OCI-LY1 (cell line): ENCODE measurements around the gene ZNF836.

Experiments used
- H2AFZ ChIP-seq: fragments of 200-600 bp; sonication (generic), shearing (Covaris generic); 2 replicates; pipeline ENCODE4 v1.6.0; 2014; ENCODE audit warnings: antibody characterized with exemption, mild to moderate bottlenecking, low read length
- H3F3A ChIP-seq: fragments of 200-600 bp; sonication (generic), shearing (Covaris generic); 2 replicates; pipeline ENCODE4 v1.6.0; 2014; ENCODE audit warnings: mild to moderate bottlenecking, antibody characterized with exemption, low read length, moderate library complexity; ENCODE audit not compliant: insufficient read depth
- H3K27ac ChIP-seq: fragments of 200-600 bp; sonication (generic); 2 replicates; pipeline ENCODE4 v1.5.1; 2014; ENCODE audit warnings: low read length, mixed run types, mild to moderate bottlenecking, low read depth; ENCODE audit not compliant: poor library complexity, severe bottlenecking
- H3K27me3 ChIP-seq: fragments of 200-600 bp; sonication (generic); 2 replicates; pipeline ENCODE4 v1.6.0; 2014; ENCODE audit warnings: antibody characterized with exemption, mild to moderate bottlenecking, low read length, moderate library complexity; ENCODE audit not compliant: insufficient read depth
- H3K36me3 ChIP-seq: fragments of 200-600 bp; sonication (generic); 2 replicates; pipeline ENCODE4 v1.6.1; 2014; ENCODE audit warnings: mild to moderate bottlenecking, antibody characterized with exemption, low read length, moderate library complexity, mixed read lengths; ENCODE audit not compliant: insufficient read depth
- H3K4me1 ChIP-seq: fragments of 200-600 bp; sonication (generic); 2 replicates; pipeline ENCODE4 v1.5.1; 2014; ENCODE audit warnings: mild to moderate bottlenecking, low read length, moderate library complexity; ENCODE audit not compliant: insufficient read depth, severe bottlenecking
- H3K4me2 ChIP-seq: fragments of 200-600 bp; sonication (generic), shearing (Covaris generic); 2 replicates; pipeline ENCODE4 v1.6.1; 2014; ENCODE audit warnings: low read length
- H3K4me3 ChIP-seq: fragments of 200-600 bp; sonication (generic); 2 replicates; pipeline ENCODE4 v1.5.1; 2014; ENCODE audit warnings: low read length, low read depth, mild to moderate bottlenecking, mixed read lengths; ENCODE audit not compliant: poor library complexity, severe bottlenecking
- H3K79me2 ChIP-seq: fragments of 200-600 bp; shearing (Covaris generic); 2 replicates; pipeline ENCODE4 v1.6.1; 2016; ENCODE audit warnings: mixed run types, low read length, mixed read lengths; ENCODE audit not compliant: insufficient read depth
- H3K9ac ChIP-seq: fragments of 200-600 bp; sonication (generic), shearing (Covaris generic); 2 replicates; pipeline ENCODE4 v1.6.1; 2014; ENCODE audit warnings: mild to moderate bottlenecking, low read length, mixed read lengths
- H3K9me2 ChIP-seq: fragments of 200-600 bp; sonication (generic), shearing (Covaris generic); 2 replicates; pipeline ENCODE4 v1.6.1; 2014; ENCODE audit warnings: low read depth, mild to moderate bottlenecking, low read length, mixed read lengths
- H3K9me3 ChIP-seq: fragments of 200-600 bp; shearing (Covaris generic); 2 replicates; pipeline ENCODE4 v1.6.1; 2014; ENCODE audit warnings: low read length, mixed read lengths
- H4K20me1 ChIP-seq: fragments of 200-600 bp; sonication (generic), shearing (Covaris generic); 2 replicates; pipeline ENCODE4 v1.6.0; 2016; ENCODE audit warnings: mild to moderate bottlenecking, low read length; ENCODE audit not compliant: insufficient read depth
- EZH2 ChIP-seq: fragments of 200-600 bp; sonication (generic), shearing (Covaris generic); IDR thresholded peaks from 2 replicates; pipeline ENCODE4 v1.8.0; 2017; ENCODE audit warnings: borderline replicate concordance, mixed run types, mild to moderate bottlenecking, antibody characterized with exemption, low read length, moderate library complexity, mixed read lengths
- TF ChIP-seq, protein P1 (sequence below): fragments of 200-600 bp; sonication (generic), shearing (Covaris generic); IDR thresholded peaks from 2 replicates; pipeline ENCODE4 v1.5.1; 2017; ENCODE audit warnings: mild to moderate bottlenecking, antibody characterized with exemption, low read length, moderate library complexity, mixed read lengths

ZNF836 gene

DNA sequence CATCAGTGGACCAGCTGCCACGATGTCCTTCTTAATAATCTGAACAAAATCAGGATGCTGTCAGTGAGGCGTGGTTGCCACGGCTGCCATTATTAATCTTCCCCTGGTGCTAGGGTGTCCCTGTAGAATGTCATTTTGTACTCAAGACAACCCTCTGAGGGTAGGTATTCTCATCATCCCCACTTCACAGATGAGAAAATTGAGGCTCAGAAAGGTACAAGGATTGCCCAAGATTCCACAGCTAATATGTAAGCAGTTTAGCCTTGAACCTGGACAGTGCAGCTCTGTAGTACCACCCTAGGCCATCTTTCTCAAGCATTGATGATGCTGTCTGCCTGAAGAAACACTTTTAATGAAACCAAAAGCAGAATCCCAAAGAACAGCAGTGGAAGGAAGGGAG lies 26.5 kb upstream of the ZNF836 start:
- Histone ChIP-seq H2AFZ (no peak overlapping the region), H3K36me3 (peaks cover 95% of the 10 kb centered on the region), H3K4me1 (no peaks in the 10 kb centered on the region), H4K20me1 (no peaks in the 10 kb centered on the region), H3F3A (no peaks in the 10 kb centered on the region), H3K27me3 (no peaks in the 10 kb centered on the region), H3K9me3 (no peaks in the 10 kb centered on the region), H3K4me3 (no peak overlapping the region), H3K9ac (no peak overlapping the region), H3K4me2 (no peak overlapping the region), H3K79me2 (peaks cover 70% of the 10 kb centered on the region), H3K27ac (no peak overlapping the region), H3K9me2 (no peaks in the 10 kb centered on the region)
- TF ChIP-seq, protein P1, sequence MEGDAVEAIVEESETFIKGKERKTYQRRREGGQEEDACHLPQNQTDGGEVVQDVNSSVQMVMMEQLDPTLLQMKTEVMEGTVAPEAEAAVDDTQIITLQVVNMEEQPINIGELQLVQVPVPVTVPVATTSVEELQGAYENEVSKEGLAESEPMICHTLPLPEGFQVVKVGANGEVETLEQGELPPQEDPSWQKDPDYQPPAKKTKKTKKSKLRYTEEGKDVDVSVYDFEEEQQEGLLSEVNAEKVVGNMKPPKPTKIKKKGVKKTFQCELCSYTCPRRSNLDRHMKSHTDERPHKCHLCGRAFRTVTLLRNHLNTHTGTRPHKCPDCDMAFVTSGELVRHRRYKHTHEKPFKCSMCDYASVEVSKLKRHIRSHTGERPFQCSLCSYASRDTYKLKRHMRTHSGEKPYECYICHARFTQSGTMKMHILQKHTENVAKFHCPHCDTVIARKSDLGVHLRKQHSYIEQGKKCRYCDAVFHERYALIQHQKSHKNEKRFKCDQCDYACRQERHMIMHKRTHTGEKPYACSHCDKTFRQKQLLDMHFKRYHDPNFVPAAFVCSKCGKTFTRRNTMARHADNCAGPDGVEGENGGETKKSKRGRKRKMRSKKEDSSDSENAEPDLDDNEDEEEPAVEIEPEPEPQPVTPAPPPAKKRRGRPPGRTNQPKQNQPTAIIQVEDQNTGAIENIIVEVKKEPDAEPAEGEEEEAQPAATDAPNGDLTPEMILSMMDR = no peak
- no peak for TF ChIP-seq EZH2

DNA sequence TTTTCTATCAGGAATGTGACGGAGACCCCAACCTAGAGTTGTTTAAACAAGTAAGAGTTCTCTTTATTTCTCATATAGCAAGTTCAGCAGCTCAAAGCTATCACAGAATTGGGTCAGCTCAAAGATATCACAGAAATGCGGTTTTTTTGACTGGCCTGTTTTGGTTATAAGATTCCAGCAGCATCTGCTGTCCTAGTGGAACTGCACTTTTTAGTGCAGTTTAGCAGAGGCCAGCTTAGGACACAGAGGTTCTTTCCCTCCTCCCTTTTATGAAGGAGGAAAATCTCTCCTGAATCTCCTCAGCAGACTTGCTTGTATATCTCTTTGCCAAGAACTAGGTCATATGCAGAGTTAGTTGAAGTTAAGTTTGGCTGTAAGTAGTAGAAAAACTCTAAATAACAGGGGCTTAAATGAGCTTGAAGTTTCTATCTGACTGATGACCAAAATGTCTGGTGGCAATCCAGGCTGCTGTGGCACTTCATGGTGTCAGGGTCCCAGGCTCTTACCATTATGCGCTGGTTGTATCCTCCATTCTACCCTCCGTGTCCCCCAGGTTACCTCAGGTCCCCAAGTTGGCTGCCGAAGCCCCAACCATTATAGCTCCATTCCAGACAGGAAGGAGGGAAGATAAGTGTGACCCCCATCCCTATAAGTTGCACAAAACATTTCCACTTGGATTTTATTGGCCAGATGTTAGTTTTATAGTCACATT lies 25.0 kb upstream of the ZNF836 start:
- Histone ChIP-seq H3K4me1 (peaks cover 9% of the 10 kb centered on the region), H3K9ac (no peak overlapping the region), H3K27ac (no peak overlapping the region), H4K20me1 (no peaks in the 10 kb centered on the region), H3K4me2 (no peak overlapping the region), H3K79me2 (peaks cover 82% of the 10 kb centered on the region), H2AFZ (no peak overlapping the region), H3K27me3 (no peaks in the 10 kb centered on the region), H3K9me2 (no peaks in the 10 kb centered on the region), H3K4me3 (no peak overlapping the region), H3K36me3 (peaks cover 95% of the 10 kb centered on the region), H3F3A (no peaks in the 10 kb centered on the region), H3K9me3 (no peaks in the 10 kb centered on the region)
- TF ChIP-seq, protein P1 = no peak
- TF ChIP-seq EZH2 = no peak

DNA sequence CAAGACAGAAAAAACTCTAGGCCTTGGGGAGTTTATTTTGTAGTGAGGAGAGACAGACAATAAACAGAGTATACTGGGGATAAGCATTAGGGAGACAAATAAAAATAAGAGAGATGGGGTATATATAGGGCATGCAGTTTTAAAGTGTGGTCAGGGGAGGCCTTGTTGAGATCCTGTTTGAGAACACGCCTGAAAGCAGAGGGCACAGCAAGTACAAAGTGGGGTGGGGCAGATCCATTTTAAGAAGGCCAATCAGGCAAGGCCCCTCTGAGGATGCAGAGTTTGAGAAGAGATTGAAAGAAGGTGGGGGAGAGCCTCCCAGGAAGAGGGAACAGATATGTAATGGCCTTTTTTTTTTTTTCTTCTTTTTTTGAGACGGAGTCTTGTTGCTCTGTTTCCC lies 20.5 kb upstream of the ZNF836 start:
- H2AFZ ChIP-seq = no peak overlapping the region
- H3K4me3 ChIP-seq = peak overlapping the region; percentile 91
- H3K9me3 ChIP-seq = no peaks in the 10 kb centered on the region
- H3K9ac ChIP-seq = peak overlapping the region; percentile 98
- H3K36me3 ChIP-seq = peaks cover 55% of the 10 kb centered on the region
- no peaks in the 10 kb centered on the region for H3K27me3 ChIP-seq
- no peaks in the 10 kb centered on the region for H4K20me1 ChIP-seq
- no peaks in the 10 kb centered on the region for H3K9me2 ChIP-seq
- H3K79me2 ChIP-seq = peaks cover 62% of the 10 kb centered on the region
- TF ChIP-seq EZH2 = no peak
- TF ChIP-seq, protein P1 = no peak
- peak overlapping the region; percentile 93 for H3K4me2 ChIP-seq
- H3K27ac ChIP-seq = no peak overlapping the region
- H3K4me1 ChIP-seq = peaks cover 24% of the 10 kb centered on the region
- H3F3A ChIP-seq = no peaks in the 10 kb centered on the region
